Fibroblast of lung (primary cell): Measurements from ENCODE around the gene ANKMY1. TPM values are rescaled to one million over a fixed set of nuclear protein-coding genes. Genes with fewer than 3 reads are reported as not detected.

Source experiments
- DNase-seq, 2 donors: peaks; one replicate each; pipeline versions ENCODE4 v3.0.0 to v3.0.0-alpha.2; 2010; ENCODE audit warnings: low read depth in 2 of 2
- H2AFZ ChIP-seq: 2 replicates; pipeline ENCODE4 v1.5.1; 2012; ENCODE audit warnings: low read length, control low read depth, inconsistent platforms
- H3K27ac ChIP-seq: 2 replicates; pipeline ENCODE4 v1.5.1; 2011; ENCODE audit warnings: low read length, control low read depth; ENCODE audit not compliant: insufficient read depth
- H3K27me3 ChIP-seq: 2 replicates; pipeline ENCODE4 v1.5.1; 2011; ENCODE audit warnings: mild to moderate bottlenecking, low read length; ENCODE audit not compliant: control insufficient read depth, insufficient read depth
- H3K36me3 ChIP-seq: 2 replicates; pipeline ENCODE4 v1.5.1; 2011; ENCODE audit warnings: low read length; ENCODE audit not compliant: control insufficient read depth, insufficient read depth
- H3K4me1 ChIP-seq: 2 replicates; pipeline ENCODE4 v1.5.1; 2011; ENCODE audit warnings: low read length; ENCODE audit not compliant: control insufficient read depth, insufficient read depth; ENCODE audit errors: extremely low read depth
- H3K4me2 ChIP-seq: 2 replicates; pipeline ENCODE4 v1.5.1; 2011; ENCODE audit warnings: low read length, control low read depth; ENCODE audit not compliant: insufficient read depth; ENCODE audit errors: extremely low read depth
- H3K4me3 ChIP-seq, 4 experiments: fragments of 200-600 bp in 1 of 4; sonication (generic) in 1 of 4; replicated peaks in 1 of 4; 2 replicates each; pipeline ENCODE4 v1.5.1; 2011 to 2016; ENCODE audit warnings: low read length in 4 of 4, low read depth in 3 of 4, mild to moderate bottlenecking in 3 of 4, control low read depth in 2 of 4, inconsistent platforms in 1 of 4, mixed read lengths in 1 of 4; ENCODE audit not compliant: insufficient read depth in 1 of 4; ENCODE audit errors: control extremely low read depth in 1 of 4
- H3K79me2 ChIP-seq: 2 replicates; pipeline ENCODE4 v1.5.1; 2012; ENCODE audit warnings: mild to moderate bottlenecking, low read length, inconsistent platforms; ENCODE audit not compliant: control insufficient read depth, insufficient read depth
- H3K9ac ChIP-seq: 2 replicates; pipeline ENCODE4 v1.5.1; 2011; ENCODE audit warnings: mild to moderate bottlenecking, low read length, control low read depth; ENCODE audit not compliant: insufficient read depth
- H3K9me3 ChIP-seq: 2 replicates; pipeline ENCODE4 v1.5.1; 2012; ENCODE audit warnings: low read depth, low read length; ENCODE audit not compliant: control insufficient read depth, insufficient read depth
- H4K20me1 ChIP-seq: 2 replicates; pipeline ENCODE4 v1.5.1; 2011; ENCODE audit warnings: low read length; ENCODE audit not compliant: control insufficient read depth, insufficient read depth; ENCODE audit errors: extremely low read depth
- EZH2 ChIP-seq: IDR thresholded peaks from 2 replicates; pipeline ENCODE4 v1.5.1; 2012; ENCODE audit warnings: low read length, control low read depth, mild to moderate bottlenecking; ENCODE audit errors: missing control alignments
- polyA plus RNA-seq, 2 donors: library from polyadenylated mRNA; depleted of rRNA in 1 of 2; stranded (reverse) in 1 of 2; unstranded in 1 of 2; fragments of >200 nt; gene quantifications; 2 replicates each; pipeline ENCODE4 v1.2.1, GENCODE V29; 2011 to 2012; ENCODE audit warnings: missing spikeins in 1 of 2
- total RNA-seq: library from RNA; depleted of rRNA; stranded (reverse); fragments of >200 nt; gene quantifications from 2 replicates; pipeline ENCODE4 v1.2.1, GENCODE V29; 2014
- TF ChIP-seq, protein P1 (sequence below), 2 donors: IDR thresholded peaks in 1 of 2; conservative IDR thresholded peaks in 1 of 2; 1 replicate in 1 of 2; 2 replicates in 1 of 2; pipeline ENCODE4 v1.5.1; 2011 to 2012; ENCODE audit warnings: low read length in 2 of 2, control low read depth in 1 of 2, inconsistent platforms in 1 of 2, low read depth in 1 of 2, mild to moderate bottlenecking in 1 of 2

The ANKMY1 gene
- total and polyA plus RNA-seq, 2 donors (not counting 1 experiment from before 2014, with no cell fraction given): 2.8 to 7.4 TPM

GRCh38 chr2:240603081-240603835 is 45.5 kb upstream of the ANKMY1 start:
- H3K9ac ChIP-seq: no peak overlapping the region
- DNase-seq: no peak

GRCh38 chr2:240602266-240603050 is 44.7 kb upstream of the ANKMY1 start:
- Histone ChIP-seq H2AFZ (no peak overlapping the region), H3K36me3 (peaks cover 5% of the 10 kb centered on the region), H3K79me2 (no peaks in the 10 kb centered on the region), H4K20me1 (no peaks in the 10 kb centered on the region), H3K4me3 (no peak overlapping the region), H3K27ac (no peak overlapping the region), H3K4me2 (no peak overlapping the region), H3K9ac (no peak overlapping the region), H3K9me3 (no peaks in the 10 kb centered on the region), H3K4me1 (no peaks in the 10 kb centered on the region), H3K27me3 (no peaks in the 10 kb centered on the region)
- TF ChIP-seq EZH2: no peak
- TF ChIP-seq, protein P1, sequence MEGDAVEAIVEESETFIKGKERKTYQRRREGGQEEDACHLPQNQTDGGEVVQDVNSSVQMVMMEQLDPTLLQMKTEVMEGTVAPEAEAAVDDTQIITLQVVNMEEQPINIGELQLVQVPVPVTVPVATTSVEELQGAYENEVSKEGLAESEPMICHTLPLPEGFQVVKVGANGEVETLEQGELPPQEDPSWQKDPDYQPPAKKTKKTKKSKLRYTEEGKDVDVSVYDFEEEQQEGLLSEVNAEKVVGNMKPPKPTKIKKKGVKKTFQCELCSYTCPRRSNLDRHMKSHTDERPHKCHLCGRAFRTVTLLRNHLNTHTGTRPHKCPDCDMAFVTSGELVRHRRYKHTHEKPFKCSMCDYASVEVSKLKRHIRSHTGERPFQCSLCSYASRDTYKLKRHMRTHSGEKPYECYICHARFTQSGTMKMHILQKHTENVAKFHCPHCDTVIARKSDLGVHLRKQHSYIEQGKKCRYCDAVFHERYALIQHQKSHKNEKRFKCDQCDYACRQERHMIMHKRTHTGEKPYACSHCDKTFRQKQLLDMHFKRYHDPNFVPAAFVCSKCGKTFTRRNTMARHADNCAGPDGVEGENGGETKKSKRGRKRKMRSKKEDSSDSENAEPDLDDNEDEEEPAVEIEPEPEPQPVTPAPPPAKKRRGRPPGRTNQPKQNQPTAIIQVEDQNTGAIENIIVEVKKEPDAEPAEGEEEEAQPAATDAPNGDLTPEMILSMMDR (conservative IDR thresholded peaks at IDR 0.05 in 1 of 2, IDR thresholded peaks at IDR 0.05 in 1 of 2; ENCODE audit: low read depth in 1 of 2, low read length in 2 of 2): no peak
- no peak for DNase-seq

More at GRCh38 chr2:240603081-240603835, 45.5 kb upstream of the ANKMY1 start:
- TF ChIP-seq, protein P1 (conservative IDR thresholded peaks at IDR 0.05 in 1 of 2, IDR thresholded peaks at IDR 0.05 in 1 of 2; ENCODE audit: low read depth in 1 of 2, low read length in 2 of 2): no peak
- no peak for TF ChIP-seq EZH2
- no peaks in the 10 kb centered on the region for H3K27me3 ChIP-seq
- no peaks in the 10 kb centered on the region for H3K79me2 ChIP-seq
- no peak overlapping the region for H3K27ac ChIP-seq
- H3K9me3 ChIP-seq: no peaks in the 10 kb centered on the region
- no peak overlapping the region for H3K4me2 ChIP-seq
- no peaks in the 10 kb centered on the region for H4K20me1 ChIP-seq
- H3K4me3 ChIP-seq: no peak overlapping the region
- no peaks in the 10 kb centered on the region for H3K4me1 ChIP-seq
- H3K36me3 ChIP-seq: peaks cover 1% of the 10 kb centered on the region
- no peak overlapping the region for H2AFZ ChIP-seq

DNA sequence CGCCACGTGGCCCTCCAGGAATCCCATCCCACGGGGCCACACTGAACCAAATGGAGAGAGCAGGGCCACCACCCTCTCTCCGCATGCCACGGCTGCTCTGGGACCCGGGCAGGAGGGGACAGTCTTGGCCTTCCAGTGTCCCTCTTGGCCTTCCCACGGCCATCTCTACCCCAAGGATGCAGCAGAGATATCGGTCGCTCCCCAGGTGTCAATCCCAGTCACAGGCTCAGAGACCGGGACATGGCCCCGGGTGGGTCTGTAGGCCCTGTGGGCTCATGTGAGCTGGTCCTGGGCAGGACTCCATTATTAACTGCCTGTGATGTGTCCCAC is 44.0 kb upstream of the ANKMY1 start:
- DNase-seq: no peak
- no peaks in the 10 kb centered on the region for H4K20me1 ChIP-seq
- TF ChIP-seq, protein P1 (conservative IDR thresholded peaks at IDR 0.05 in 1 of 2, IDR thresholded peaks at IDR 0.05 in 1 of 2; ENCODE audit: low read depth in 1 of 2, low read length in 2 of 2): no peak
- no peak for TF ChIP-seq EZH2

More for the DNA sequence above, 44.0 kb upstream of the ANKMY1 start:
- Histone ChIP-seq H3K4me2 (no peak overlapping the region), H3K79me2 (no peaks in the 10 kb centered on the region), H3K36me3 (peaks cover 5% of the 10 kb centered on the region), H3K9ac (no peak overlapping the region), H3K4me3 (no peak overlapping the region), H2AFZ (no peak overlapping the region), H3K4me1 (no peaks in the 10 kb centered on the region), H3K27ac (no peak overlapping the region), H3K27me3 (no peaks in the 10 kb centered on the region), H3K9me3 (no peaks in the 10 kb centered on the region)
